ENCODE data around the gene SKIDA1.

DNA sequence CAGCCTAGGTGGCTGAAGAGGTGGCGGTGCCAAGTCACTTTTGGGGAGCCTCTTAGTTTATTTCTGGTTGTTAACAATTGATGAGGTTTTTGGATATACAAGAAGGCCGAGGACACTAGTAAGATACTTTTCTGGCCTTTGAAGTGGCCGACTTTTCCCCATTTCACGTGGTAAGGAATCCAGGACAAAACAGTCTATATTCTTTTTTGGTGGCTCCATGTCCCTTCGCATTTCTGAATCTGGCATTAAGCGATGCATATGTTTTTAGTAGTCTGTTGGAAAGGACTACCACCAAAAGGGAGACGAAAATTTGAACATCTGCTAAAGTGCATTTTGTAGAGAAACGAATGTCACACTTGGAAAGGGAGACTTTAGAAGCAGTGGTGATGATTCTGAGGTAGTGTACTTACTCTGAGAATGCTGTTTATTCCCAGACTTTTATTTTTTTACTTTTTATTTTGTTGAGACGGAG lies 10.0 kb upstream of the SKIDA1 start:
- TF ChIP-seq, protein P1, sequence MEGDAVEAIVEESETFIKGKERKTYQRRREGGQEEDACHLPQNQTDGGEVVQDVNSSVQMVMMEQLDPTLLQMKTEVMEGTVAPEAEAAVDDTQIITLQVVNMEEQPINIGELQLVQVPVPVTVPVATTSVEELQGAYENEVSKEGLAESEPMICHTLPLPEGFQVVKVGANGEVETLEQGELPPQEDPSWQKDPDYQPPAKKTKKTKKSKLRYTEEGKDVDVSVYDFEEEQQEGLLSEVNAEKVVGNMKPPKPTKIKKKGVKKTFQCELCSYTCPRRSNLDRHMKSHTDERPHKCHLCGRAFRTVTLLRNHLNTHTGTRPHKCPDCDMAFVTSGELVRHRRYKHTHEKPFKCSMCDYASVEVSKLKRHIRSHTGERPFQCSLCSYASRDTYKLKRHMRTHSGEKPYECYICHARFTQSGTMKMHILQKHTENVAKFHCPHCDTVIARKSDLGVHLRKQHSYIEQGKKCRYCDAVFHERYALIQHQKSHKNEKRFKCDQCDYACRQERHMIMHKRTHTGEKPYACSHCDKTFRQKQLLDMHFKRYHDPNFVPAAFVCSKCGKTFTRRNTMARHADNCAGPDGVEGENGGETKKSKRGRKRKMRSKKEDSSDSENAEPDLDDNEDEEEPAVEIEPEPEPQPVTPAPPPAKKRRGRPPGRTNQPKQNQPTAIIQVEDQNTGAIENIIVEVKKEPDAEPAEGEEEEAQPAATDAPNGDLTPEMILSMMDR (IDR thresholded peaks at IDR 0.05) = no peak
- TF ChIP-seq EZH2 (IDR thresholded peaks at IDR 0.05) = no peak

All from neural progenitor cell (in vitro differentiated cells).